HG03521 (cell line): ENCODE measurements around the gene INVS.

Experiments used
- ATAC-seq: cut with Tn5 transposase; IDR thresholded peaks from one replicate; pipeline ENCODE4 v1.9.1; 2021; ENCODE audit warnings: mild to moderate bottlenecking, moderate library complexity; ENCODE audit not compliant: unreplicated experiment

The INVS gene

DNA sequence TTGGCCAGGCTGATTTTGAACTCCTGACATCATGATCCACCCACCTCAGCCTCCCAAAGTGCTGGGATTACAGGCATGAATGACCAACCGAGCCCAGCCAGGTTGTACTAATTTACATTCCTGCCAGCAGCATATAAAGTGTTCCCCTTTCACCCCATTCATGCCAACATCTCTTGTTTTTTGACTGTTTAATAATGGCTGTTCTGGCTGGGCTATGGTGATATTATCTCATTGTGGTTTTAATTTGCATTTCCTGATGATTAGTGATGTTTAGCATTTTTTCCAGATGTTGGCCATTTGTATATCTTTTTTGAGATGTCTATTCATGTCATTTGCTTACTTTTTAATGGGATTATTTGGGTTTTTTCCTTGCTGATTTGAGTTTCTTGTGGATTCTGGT is 87.3 kb downstream of the INVS start:
- ATAC-seq, result no peak

- ATAC-seq, result no peak
Observed at GRCh38 chr9:100190339-100190738, 91.3 kb downstream of the INVS start.

GRCh38 chr9:100191264-100191663 is 92.2 kb downstream of the INVS start:
- no peak for ATAC-seq

- no peak for ATAC-seq
Observed at GRCh38 chr9:100193078-100193477, 94.0 kb downstream of the INVS start.

DNA sequence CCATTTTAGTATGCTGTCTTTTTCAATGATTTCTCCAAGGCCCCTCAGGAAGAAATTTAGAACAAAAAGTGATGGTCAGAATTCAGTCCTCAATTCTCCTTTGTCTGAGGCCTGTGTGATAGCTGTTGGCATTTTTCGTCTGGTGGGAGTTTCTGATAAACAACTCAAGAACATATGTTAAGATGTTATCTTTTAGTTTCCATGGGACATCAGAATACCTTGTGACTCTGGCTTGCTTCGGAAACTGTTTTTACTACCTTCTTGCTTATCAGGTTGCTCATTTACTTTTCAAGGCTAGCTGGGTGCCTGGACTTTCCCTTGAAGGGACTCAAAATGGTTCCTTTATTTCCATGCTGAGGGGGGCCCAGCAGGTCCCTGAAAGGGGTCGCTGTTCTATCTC is 97.2 kb downstream of the INVS start:
- ATAC-seq, result no peak

DNA sequence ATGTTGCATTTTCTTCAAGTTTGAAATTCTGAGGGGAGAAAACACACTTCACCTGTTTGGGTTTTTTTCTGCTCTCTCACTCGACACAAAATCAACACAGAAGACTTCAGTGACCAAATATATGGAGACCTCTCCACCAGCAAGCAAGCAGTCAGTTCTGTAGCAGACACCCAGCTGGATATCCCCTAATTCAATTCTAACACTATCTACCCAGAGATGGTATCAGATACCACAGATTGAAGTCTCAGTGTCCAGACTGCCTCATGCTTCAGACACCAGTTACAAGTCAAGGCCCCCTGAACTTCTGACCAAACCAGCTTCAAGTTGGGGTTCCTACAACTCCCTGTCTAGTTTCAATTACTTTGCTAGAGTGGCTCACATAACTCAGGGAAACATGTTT is 97.8 kb downstream of the INVS start:
- no peak for ATAC-seq

- no peak for ATAC-seq
Observed at GRCh38 chr9:100197553-100197952, 98.5 kb downstream of the INVS start.

DNA sequence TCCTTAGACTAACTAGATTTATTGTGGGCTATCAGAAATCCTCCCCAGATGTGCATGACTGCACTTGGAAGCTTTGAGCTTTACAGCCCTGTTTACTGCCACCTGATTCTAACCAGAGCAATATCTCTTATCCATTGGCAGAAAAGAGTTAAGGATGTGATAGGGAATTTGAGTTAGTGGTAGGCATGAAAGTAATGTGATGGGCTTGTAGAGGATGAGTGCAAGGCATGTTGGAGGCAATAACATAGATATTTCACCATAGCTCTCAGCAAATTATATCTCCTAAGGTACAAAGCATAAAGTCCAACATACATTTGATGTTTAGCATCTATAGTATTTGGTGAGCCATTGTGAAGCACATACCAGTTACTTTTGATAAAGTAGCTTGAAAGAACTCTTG is 103.8 kb downstream of the INVS start:
- no peak for ATAC-seq

DNA sequence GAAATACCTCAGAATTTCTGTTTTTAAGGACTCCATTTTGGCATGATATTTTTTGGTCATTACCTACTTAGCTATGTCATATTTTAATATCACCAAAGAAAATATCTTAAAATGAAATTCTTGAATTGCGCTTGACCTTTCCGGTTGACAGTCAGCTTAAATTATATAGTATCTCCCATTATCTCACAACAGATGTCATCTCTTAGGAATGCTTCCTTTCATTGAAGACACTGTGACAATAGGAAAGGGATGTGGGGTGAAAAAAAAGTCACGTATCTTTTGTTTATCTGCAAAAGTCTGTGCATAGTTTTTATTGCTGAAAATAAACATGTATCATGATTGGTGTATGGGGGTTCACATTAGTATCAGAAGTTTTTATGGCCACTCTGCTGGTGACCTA is 105.8 kb downstream of the INVS start:
- no peak for ATAC-seq

DNA sequence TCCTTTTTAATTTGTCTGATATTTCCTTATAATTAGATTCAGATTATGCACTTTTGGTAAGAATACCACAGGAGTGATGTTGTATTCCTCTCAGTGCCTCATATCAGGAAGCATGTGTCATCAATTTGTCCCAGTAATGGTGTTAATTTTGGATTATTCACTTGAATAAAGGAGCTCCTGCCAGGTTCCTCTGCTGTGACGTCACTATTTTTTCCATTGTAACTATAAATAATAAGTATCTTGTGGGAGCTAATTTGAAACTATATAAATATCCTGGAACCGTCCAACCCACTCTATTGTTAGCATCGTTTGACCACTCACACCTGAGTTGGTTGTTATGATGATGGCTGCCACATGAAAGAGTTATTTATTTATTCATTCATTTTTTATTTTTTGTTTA is 107.9 kb downstream of the INVS start:
- ATAC-seq, result no peak

DNA sequence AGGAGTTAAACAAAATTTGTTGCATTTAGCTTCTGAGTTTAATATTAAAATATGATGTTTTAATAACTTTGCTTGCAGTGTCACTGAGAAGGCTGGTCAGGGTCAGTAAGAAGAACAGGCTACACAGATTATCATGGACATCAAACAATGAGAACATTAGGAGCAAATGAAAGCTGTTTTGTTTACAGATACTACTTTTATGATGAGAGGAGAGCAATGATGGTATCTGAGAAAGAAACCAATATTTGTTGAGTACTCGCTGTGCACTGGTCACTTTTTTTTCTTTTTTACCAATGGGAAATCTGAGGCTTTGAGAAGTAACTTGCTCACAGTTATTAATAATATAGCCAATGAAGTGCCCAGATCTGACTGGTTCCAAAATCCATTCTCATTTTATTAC is 109.6 kb downstream of the INVS start:
- no peak for ATAC-seq

GRCh38 chr9:100211476-100211875 is 112.4 kb downstream of the INVS start:
- no peak for ATAC-seq

DNA sequence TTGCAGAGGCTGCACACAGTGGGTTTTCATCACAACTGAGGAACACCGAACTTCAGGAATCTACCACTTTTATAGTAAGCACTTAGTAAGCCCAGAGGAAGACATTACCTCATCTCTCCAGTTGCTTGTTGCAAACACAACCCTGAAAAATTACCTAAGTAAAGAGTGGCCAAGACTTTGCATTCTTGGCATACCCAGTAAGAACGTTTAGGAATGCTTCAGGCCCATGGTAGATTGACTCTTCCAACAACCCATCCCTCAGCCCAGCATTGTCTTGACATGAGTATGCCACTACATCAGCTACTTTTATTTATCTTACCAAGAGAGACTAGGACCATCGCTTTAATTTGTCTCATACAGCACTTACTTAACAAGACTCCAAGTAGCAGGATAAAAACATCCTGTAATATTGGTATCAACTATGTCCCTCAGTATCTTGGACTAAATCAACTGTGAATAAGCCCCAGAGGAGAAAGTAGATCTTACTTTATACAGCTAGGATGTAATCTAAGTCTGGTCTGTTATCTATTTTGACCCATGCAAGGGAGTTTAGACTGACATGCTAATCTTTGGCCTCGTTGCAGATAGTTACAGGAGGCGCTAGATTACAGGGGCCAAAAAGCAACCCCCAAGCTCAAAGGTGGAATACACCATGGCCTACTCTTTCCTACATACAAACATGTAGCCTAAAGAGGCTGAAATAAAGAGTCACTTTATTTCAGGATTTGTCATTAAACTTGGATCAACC is 114.9 kb downstream of the INVS start:
- ATAC-seq, result no peak

DNA sequence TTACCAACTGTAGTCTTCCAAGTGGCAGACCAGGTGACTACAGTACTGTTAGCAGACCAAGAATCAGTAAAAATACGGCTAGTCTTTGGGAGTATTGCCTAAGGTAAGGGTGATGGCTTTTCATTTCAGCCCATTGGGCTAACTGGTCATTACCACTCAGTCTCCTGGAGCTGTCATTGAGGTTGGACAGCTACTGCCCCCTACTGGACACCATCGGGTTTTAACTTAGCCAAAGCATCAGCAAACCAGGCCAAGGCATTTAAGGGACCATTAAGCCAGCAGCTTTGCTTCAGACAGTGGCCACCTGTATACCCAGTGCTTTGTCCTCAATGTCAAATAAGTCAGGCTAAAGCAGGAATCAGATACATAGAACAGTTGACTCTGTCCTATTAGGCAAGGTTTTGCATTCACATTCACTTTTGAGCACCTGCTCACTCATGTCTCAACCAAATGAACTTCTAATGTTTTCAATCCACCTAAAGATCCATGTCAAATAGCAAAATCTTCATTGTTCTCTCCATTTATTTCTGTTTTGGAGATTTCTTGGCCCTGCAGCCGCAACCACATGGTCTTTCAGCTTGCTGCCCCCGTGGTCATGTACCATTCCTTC is 117.2 kb downstream of the INVS start:
- ATAC-seq, result no peak

DNA sequence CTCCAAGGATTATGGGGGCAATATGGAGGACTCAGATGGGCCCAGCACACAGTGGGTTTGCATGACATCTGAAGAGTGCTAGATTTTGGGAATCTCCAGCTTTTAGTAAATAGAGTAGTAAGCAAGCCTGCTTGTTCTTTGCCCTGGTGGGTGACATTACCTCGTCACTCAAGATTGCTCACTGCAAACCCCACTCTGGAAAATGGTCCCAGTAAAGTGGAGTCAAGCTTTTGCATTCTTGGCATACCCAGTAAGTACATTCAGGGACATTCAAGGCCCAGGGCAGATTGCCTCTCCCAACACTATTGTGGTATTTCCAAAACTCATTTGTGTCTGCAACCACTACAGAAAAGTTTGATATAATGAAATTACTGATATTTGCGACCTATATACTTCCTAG is 118.5 kb downstream of the INVS start:
- ATAC-seq, result no peak

DNA sequence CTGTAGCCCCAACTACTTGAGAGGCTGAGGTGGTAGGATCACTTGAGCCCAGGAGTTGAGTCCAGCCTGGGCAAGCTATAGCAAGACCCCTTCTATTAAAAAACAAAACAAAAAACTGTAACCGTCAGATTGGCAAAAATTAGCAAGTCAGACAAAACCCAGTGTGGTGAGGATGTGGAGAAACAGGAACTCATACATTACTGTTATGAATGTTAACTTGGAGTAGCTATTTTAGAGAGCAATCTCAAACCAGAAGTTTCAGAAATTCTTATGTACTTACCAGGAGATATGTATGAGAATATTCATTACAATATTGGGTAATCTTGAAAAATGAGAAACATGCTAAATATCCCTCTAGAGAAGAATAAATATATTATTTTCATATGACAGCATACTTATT is 120.3 kb downstream of the INVS start:
- no peak for ATAC-seq

DNA sequence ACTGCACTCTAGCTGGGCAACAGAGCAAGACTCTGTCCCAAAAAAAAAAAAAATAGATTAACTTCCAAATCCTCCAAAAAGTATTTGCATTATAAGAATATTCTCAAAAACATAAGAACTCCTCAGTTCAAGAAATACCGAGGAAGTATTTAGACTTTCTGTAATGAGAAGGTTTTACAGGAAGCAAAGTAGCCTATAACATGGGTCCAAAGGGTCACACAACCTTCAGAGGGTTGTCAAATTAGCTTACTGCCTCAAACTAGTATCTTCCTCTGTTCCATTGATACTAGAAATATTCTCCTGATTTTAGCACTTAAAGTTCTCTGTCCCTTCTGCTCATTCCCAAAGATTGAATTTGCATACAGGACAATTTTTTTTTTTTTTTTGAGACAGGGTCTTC is 121.9 kb downstream of the INVS start:
- ATAC-seq, result no peak

GRCh38 chr9:100221538-100221937 is 122.5 kb downstream of the INVS start:
- ATAC-seq, result no peak

DNA sequence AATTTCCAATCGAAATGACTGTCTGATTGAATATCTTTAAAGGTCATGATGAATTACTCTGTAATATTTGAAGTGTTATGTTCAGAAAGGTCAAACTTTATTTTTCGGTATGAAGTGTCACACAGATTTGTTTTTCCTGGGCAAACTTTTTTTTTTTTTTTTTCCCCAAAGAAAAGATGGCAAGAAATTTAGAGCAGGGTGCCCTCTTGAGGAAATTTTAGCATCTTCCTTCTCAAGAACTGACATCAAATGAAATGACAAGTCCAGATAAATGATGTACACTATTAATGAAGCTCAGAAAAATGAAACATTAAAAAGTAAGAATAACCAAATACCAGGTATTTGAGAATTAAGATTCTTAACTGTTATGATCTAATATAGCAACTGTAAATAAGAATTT is 123.6 kb downstream of the INVS start:
- ATAC-seq, result no peak

- no peak for ATAC-seq
Observed at GRCh38 chr9:100227636-100228035, 128.6 kb downstream of the INVS start.

GRCh38 chr9:100228352-100228869 is 129.4 kb downstream of the INVS start:
- ATAC-seq, result no peak

GRCh38 chr9:100229136-100229535 is 130.1 kb downstream of the INVS start:
- no peak for ATAC-seq

- no peak for ATAC-seq
Observed at GRCh38 chr9:100229561-100229960, 130.5 kb downstream of the INVS start.
